Body of pancreas (tissue), 4 donors: ENCODE results near the gene SAMD7.

Experiments used
- POLR2A ChIP-seq, 3 donors: fragments of 450-650 bp; IDR thresholded peaks; one replicate each; pipeline ENCODE4 v1.6.1; 2016; ENCODE audit warnings: antibody characterized with exemption in 3 of 3, mild to moderate bottlenecking in 2 of 3
- TF ChIP-seq, protein P1 (sequence below), 7 experiments: fragments of 450-650 bp in 4 of 7; fragments of 200-600 bp in 3 of 7; sonication (generic) in 3 of 7; IDR thresholded peaks; one replicate each; pipeline ENCODE4 v1.5.1; 2016 to 2019; ENCODE audit warnings: antibody characterized with exemption in 7 of 7

DNA sequence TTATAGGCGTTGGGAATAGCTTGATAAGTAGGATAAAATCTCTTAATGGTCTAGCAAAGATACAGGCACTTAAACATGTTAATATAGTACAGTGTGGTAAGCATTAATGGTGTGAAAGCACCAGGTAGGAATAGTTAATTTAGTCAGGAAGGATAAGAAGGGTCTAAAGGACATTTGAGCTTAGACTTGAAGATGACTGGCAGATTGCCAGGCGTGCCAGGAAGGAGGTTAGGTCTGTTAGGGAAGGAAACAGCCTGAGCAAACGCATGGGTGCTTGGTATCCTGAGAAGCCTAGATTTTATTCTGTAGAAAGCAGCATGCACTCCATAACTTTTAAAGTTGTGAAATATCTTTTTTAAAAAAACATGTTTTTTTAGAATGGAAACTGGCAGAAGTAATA lies 72.9 kb downstream of the SAMD7 start:
- TF ChIP-seq, protein P1, sequence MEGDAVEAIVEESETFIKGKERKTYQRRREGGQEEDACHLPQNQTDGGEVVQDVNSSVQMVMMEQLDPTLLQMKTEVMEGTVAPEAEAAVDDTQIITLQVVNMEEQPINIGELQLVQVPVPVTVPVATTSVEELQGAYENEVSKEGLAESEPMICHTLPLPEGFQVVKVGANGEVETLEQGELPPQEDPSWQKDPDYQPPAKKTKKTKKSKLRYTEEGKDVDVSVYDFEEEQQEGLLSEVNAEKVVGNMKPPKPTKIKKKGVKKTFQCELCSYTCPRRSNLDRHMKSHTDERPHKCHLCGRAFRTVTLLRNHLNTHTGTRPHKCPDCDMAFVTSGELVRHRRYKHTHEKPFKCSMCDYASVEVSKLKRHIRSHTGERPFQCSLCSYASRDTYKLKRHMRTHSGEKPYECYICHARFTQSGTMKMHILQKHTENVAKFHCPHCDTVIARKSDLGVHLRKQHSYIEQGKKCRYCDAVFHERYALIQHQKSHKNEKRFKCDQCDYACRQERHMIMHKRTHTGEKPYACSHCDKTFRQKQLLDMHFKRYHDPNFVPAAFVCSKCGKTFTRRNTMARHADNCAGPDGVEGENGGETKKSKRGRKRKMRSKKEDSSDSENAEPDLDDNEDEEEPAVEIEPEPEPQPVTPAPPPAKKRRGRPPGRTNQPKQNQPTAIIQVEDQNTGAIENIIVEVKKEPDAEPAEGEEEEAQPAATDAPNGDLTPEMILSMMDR (IDR thresholded peaks at IDR 0.05): no peak
- TF ChIP-seq POLR2A (IDR thresholded peaks at IDR 0.05): no peak
